Endothelial cell of umbilical vein (primary cell): ENCODE measurements around the gene RMDN3. TPM values are rescaled to one million over a fixed set of nuclear protein-coding genes. Genes with fewer than 3 reads are reported as not detected.

Experiments used
- BruUV-seq: library from RNA; stranded (reverse); fragments of 400-500 nt; replicated peaks from 2 replicates; lab custom pipeline; 2021; lab: Mats Ljungman, UMichigan
- CTCF ChIA-PET: fragments of 300-600, 350-600 bp; sonication (Branson Sonifier 250); formaldehyde crosslinking; loops from one replicate; lab custom pipeline; 2021; ENCODE audit warnings: antibody characterized with exemption, inconsistent platforms; lab: Charles Lee
- POLR2A ChIA-PET: fragments of 300-600, 350-600 bp; sonication (Branson Sonifier 250); formaldehyde crosslinking; loops from one replicate; lab custom pipeline; 2021; ENCODE audit warnings: antibody characterized with exemption, inconsistent platforms; lab: Charles Lee
- DNase-seq: peaks from one replicate; pipeline ENCODE4 v3.0.0-alpha.2; 2011; ENCODE audit warnings: low read depth, low spot score
- FAIRE-seq: peaks from 2 replicates; lab custom pipeline; 2011; peaks lifted over from hg19 to GRCh38; lab: Jason Lieb, UNC
- H2AFZ ChIP-seq: 2 replicates; pipeline ENCODE4 v1.6.0; 2012; ENCODE audit warnings: low read depth, low read length, control low read depth, inconsistent platforms
- H3K27ac ChIP-seq: 2 replicates; pipeline ENCODE4 v1.5.1; 2011; ENCODE audit warnings: low read depth, mild to moderate bottlenecking, control low read depth, low read length, moderate library complexity; ENCODE audit not compliant: insufficient read depth
- H3K27me3 ChIP-seq, 2 experiments: 2 replicates each; pipeline versions ENCODE4 v1.6.0 to v1.6.1; 2011; ENCODE audit warnings: low read length in 2 of 2, mixed read lengths in 1 of 2; ENCODE audit not compliant: control insufficient read depth in 2 of 2, insufficient read depth in 2 of 2
- H3K36me3 ChIP-seq, 2 experiments: 2 replicates in 1 of 2; 3 replicates in 1 of 2; pipeline ENCODE4 v1.5.1; 2011; ENCODE audit warnings: low read length in 2 of 2, mild to moderate bottlenecking in 1 of 2, moderate library complexity in 1 of 2; ENCODE audit not compliant: control insufficient read depth in 2 of 2, insufficient read depth in 2 of 2; ENCODE audit errors: extremely low read depth in 1 of 2
- H3K4me1 ChIP-seq: 3 replicates; pipeline ENCODE4 v1.5.1; 2011; ENCODE audit warnings: mild to moderate bottlenecking, low read length; ENCODE audit not compliant: control insufficient read depth, insufficient read depth; ENCODE audit errors: extremely low read depth
- H3K4me2 ChIP-seq: 2 replicates; pipeline ENCODE4 v1.6.1; 2011; ENCODE audit warnings: low read length, control low read depth, mixed read lengths; ENCODE audit not compliant: insufficient read depth
- H3K4me3 ChIP-seq, 3 experiments: fragments of 200-600 bp in 1 of 3; sonication (generic), shearing (Covaris generic) in 1 of 3; replicated peaks in 1 of 3; 2 replicates each; pipeline ENCODE4 v1.5.1; 2011 to 2016; ENCODE audit warnings: control low read depth in 3 of 3, low read length in 3 of 3, mild to moderate bottlenecking in 2 of 3, inconsistent platforms in 1 of 3, low read depth in 1 of 3, moderate library complexity in 1 of 3; ENCODE audit not compliant: insufficient read depth in 1 of 3
- H3K79me2 ChIP-seq: 2 replicates; pipeline ENCODE4 v1.6.0; 2012; ENCODE audit warnings: low read length, inconsistent platforms; ENCODE audit not compliant: control insufficient read depth, insufficient read depth
- H3K9ac ChIP-seq: replicated peaks from 2 replicates; pipeline ENCODE3; 2011; ENCODE audit warnings: low read length, control low read depth; ENCODE audit not compliant: insufficient read depth; ENCODE audit errors: extremely low read depth
- H3K9me1 ChIP-seq: replicated peaks from 3 replicates; pipeline ENCODE4 v1.6.0; 2011; ENCODE audit warnings: mild to moderate bottlenecking, low read length; ENCODE audit not compliant: control insufficient read depth, insufficient read depth; ENCODE audit errors: extremely low read depth
- H3K9me3 ChIP-seq: replicated peaks from 2 replicates; pipeline ENCODE4 v1.5.1; 2012; ENCODE audit warnings: low read length, inconsistent platforms; ENCODE audit not compliant: control insufficient read depth, insufficient read depth
- H4K20me1 ChIP-seq: replicated peaks from 2 replicates; pipeline ENCODE3; 2011; ENCODE audit warnings: mild to moderate bottlenecking, low read length; ENCODE audit not compliant: control insufficient read depth, insufficient read depth; ENCODE audit errors: extremely low read depth
- EZH2 ChIP-seq: IDR thresholded peaks from 2 replicates; pipeline ENCODE4 v1.6.1; 2012; ENCODE audit warnings: borderline replicate concordance, low read depth, mild to moderate bottlenecking, moderate library complexity, low read length, inconsistent platforms; ENCODE audit not compliant: severe bottlenecking
- FOS ChIP-seq: IDR thresholded peaks from 2 replicates; pipeline ENCODE4 v1.6.1; 2011; ENCODE audit warnings: mild to moderate bottlenecking, low read length, moderate library complexity, borderline replicate concordance; ENCODE audit not compliant: insufficient read depth
- GATA2 ChIP-seq: IDR thresholded peaks from 2 replicates; pipeline ENCODE4 v1.7.0; 2011; ENCODE audit warnings: low read depth, mild to moderate bottlenecking, moderate library complexity, mixed read lengths, low read length; ENCODE audit not compliant: insufficient read length, insufficient read depth
- JUN ChIP-seq: IDR thresholded peaks from 2 replicates; pipeline ENCODE4 v1.6.1; 2011; ENCODE audit warnings: borderline replicate concordance, low read depth; ENCODE audit not compliant: insufficient read length, insufficient read depth
- MYC ChIP-seq: IDR thresholded peaks from one replicate; pipeline ENCODE4 v1.6.1; 2011; ENCODE audit warnings: mild to moderate bottlenecking, low read depth, low read length
- POLR2A ChIP-seq: IDR thresholded peaks from 2 replicates; pipeline ENCODE4 v1.6.1; 2012; ENCODE audit warnings: low read depth, mild to moderate bottlenecking, control low read depth, low read length
- POLR2AphosphoS5 ChIP-seq: IDR thresholded peaks from 2 replicates; pipeline ENCODE4 v1.6.1; 2012; ENCODE audit warnings: low read depth, mild to moderate bottlenecking, control low read depth, low read length, moderate library complexity; ENCODE audit not compliant: insufficient read depth
- dilution Hi-C: fragments of 300-500 bp; cut with MboI; formaldehyde crosslinking; loops from one replicate; pipeline ENCODE4 v1.15.0; 2019; ENCODE audit warnings: low sequenced_read_pairs; ENCODE audit not compliant: extremely low pct_ligation_motif_present
- intact Hi-C: fragments of 100-400 bp; cut with micrococcal nuclease; formaldehyde crosslinking; loops from one replicate; pipeline ENCODE4 v1.10.0; 2022
- polyA plus RNA-seq, 4 experiments: library from polyadenylated mRNA; depleted of rRNA in 3 of 4; stranded (reverse) in 3 of 4; unstranded in 1 of 4; fragments of >200 nt; gene quantifications; 2 replicates each; pipeline versions ENCODE4 v1.2.1 to v1.2.3, GENCODE V29; 2011 to 2012; ENCODE audit warnings: missing spikeins in 1 of 4
- total RNA-seq: library from RNA; stranded (reverse); gene quantifications from 2 replicates; pipeline ENCODE4 v1.2.3, GENCODE V29; 2021
- TF ChIP-seq, protein P1 (sequence below): IDR thresholded peaks from 2 replicates; pipeline ENCODE4 v1.6.1; 2011; ENCODE audit not compliant: insufficient read depth, insufficient read length
- TF ChIP-seq, protein P2 (sequence below), 2 donors: IDR thresholded peaks; 1 replicate in 1 of 2; 2 replicates in 1 of 2; pipeline ENCODE4 v1.5.1; 2011; ENCODE audit warnings: low read length in 2 of 2, mild to moderate bottlenecking in 2 of 2, moderate library complexity in 2 of 2, control low read depth in 1 of 2, inconsistent platforms in 1 of 2, low read depth in 1 of 2; ENCODE audit not compliant: insufficient read depth in 1 of 2; ENCODE audit errors: extremely low read depth in 1 of 2

RMDN3 gene
- total and polyA plus RNA-seq, 2 donors (not counting 3 experiments of a cell fraction or from before 2014, with no cell fraction given): 20.1 to 37.2 TPM

DNA sequence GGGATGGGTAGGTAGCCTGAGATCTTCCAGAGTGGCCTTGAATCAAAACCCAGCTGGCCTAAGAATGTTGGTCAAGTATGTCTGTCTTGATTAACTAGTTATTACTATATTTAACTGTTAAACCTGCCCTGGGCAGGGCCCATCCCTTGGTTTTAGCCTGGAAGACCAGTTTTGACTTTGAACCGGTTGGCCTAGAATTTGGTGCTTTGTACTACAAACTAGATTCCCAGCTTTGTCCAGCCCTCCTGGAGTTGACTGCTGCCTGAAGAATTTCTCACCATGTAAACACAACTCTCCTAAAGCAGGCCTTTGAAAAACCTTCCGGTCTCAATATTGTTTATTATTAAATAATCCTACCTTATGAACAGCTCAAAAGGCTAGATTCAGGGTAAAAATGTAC lies 30.8 kb upstream of the RMDN3 start:
- peaks cover 18% of the 10 kb centered on the region for H3K4me1 ChIP-seq
- no peaks in the 10 kb centered on the region for H3K27me3 ChIP-seq
- DNase-seq: no peak
- no peak overlapping the region for H3K9ac ChIP-seq
- H2AFZ ChIP-seq: no peak overlapping the region
- no TSS peak for BruUV-seq
- no peak overlapping the region for H3K27ac ChIP-seq
- H4K20me1 ChIP-seq: no peaks in the 10 kb centered on the region
- FAIRE-seq: no peak
- intact Hi-C loops: loop anchor here (2.0 to 5.0 kb wide), 3 partner anchors 17 to 106 kb away; partner anchors contain the start of genes C15orf62, RMDN3 and VPS18
- CTCF ChIA-PET: interaction anchor here (1.0 to 3.2 kb wide), 12 partner anchors 8 to 109 kb away, joined by 3 to 21 read pairs (median 6); partner anchors contain the start of genes DNAJC17, RAD51, SPINT1 and VPS18
- dilution Hi-C loops: no loop called here
- no peaks in the 10 kb centered on the region for H3K36me3 ChIP-seq
- H3K79me2 ChIP-seq: peaks cover 11% of the 10 kb centered on the region
- H3K4me3 ChIP-seq: no peak overlapping the region
- POLR2A ChIA-PET: no interaction called here
- H3K4me2 ChIP-seq: no peak overlapping the region
- no peak for TF ChIP-seq EZH2
- TF ChIP-seq, protein P1, sequence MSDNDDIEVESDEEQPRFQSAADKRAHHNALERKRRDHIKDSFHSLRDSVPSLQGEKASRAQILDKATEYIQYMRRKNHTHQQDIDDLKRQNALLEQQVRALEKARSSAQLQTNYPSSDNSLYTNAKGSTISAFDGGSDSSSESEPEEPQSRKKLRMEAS: no peak
- no peak for TF ChIP-seq POLR2A
- TF ChIP-seq, protein P2, sequence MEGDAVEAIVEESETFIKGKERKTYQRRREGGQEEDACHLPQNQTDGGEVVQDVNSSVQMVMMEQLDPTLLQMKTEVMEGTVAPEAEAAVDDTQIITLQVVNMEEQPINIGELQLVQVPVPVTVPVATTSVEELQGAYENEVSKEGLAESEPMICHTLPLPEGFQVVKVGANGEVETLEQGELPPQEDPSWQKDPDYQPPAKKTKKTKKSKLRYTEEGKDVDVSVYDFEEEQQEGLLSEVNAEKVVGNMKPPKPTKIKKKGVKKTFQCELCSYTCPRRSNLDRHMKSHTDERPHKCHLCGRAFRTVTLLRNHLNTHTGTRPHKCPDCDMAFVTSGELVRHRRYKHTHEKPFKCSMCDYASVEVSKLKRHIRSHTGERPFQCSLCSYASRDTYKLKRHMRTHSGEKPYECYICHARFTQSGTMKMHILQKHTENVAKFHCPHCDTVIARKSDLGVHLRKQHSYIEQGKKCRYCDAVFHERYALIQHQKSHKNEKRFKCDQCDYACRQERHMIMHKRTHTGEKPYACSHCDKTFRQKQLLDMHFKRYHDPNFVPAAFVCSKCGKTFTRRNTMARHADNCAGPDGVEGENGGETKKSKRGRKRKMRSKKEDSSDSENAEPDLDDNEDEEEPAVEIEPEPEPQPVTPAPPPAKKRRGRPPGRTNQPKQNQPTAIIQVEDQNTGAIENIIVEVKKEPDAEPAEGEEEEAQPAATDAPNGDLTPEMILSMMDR (IDR thresholded peaks at IDR 0.05; ENCODE audit: extremely low read depth in 1 of 2, insufficient read depth in 1 of 2, low read depth in 1 of 2, low read length in 2 of 2): no peak
- TF ChIP-seq MYC: no peak
- TF ChIP-seq FOS: no peak
- TF ChIP-seq POLR2AphosphoS5: no peak
- no peak for TF ChIP-seq GATA2
- TF ChIP-seq JUN: no peak
- no peaks in the 10 kb centered on the region for H3K9me1 ChIP-seq
- no peaks in the 10 kb centered on the region for H3K9me3 ChIP-seq
